Activated CD4-positive, CD25-positive, alpha-beta regulatory T cell treated with anti-CD3 and anti-CD28 coated beads, Interleukin-2, amount 50 U/mL, for 16 hours (primary cell): ENCODE measurements around the gene ABCA13.

Experiments used
- DNase-seq: peaks from one replicate; pipeline ENCODE4 v3.0.0-alpha.2; 2020; ENCODE audit warnings: low read depth, low spot score

Gene ABCA13

GRCh38 chr7:48299580-48300169 is 128.4 kb downstream of the ABCA13 start:
- DNase-seq = no peak

DNA sequence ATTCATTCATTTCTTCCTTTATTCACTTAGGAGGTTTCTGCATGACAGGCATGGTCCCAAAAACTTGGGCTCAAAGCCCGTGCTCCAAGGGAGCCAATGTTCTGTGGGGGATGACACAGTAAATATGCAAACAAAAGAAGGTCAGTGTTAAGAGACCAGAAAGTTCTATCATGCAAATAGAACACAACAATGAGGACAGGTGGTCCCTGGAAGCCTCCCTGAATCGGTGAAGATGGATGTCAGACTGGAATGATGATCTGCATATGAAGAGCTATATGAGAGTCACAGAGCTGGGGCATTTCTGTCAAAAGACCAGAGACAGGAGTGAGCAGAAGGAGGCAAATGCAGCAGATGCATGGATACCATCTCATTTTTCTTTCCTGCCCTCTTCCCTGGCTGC is 129.0 kb downstream of the ABCA13 start:
- DNase-seq = no peak

DNA sequence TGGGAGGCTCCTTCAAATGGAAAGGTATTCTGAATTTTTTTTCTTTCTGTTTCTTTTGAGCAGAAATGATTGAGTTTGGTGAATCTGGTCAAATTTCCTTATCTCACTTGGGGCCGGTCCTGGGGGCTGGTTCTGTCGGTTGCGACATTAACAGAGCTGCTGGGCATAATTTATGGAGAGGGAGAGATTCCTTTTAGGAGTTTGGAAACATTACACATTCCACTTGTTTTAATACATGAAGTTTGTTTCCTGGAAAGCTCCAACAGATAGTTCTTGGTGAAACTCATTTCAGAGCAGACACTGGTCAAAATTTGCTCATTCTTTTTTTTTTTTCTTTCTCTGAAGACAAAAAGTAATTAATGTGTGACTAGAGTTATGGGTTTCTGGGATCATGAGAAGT is 129.9 kb downstream of the ABCA13 start:
- DNase-seq = no peak

- no peak for DNase-seq
These were observed 133.4 kb downstream of the ABCA13 start for GRCh38 chr7:48304641-48305040.

- no peak for DNase-seq
These were observed 134.4 kb downstream of the ABCA13 start for GRCh38 chr7:48305661-48306060.

DNA sequence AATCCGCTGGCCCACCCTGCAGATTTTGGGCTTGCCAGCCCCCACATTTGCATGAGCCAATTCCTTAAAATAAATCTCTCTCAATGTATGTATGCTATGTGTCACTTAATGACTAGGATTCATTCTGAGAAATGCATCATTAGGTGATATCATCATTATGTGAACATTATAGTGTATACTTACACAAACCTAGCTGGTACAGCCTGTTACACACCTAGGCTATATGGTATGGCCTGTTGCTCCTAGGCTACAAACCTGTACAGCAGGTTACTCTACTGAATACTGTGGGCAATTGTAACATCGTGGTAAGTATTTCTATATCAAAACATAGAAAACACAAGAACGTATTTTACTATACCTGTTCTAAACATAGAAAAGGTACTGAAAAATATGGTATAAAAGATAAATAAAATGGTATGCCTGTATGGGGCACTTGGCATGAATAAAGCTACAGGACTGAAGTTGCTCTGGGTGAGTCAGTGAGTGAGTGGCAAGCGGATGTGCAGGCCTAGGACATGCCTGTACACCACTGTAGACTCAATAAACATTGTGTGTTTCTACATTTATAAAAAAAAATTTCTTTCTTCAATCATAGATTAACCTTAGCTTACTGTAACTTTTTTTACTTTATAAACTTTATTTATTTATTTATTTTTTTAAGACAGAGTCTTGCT is 135.9 kb downstream of the ABCA13 start:
- no peak for DNase-seq

- DNase-seq = no peak
These were observed 138.5 kb downstream of the ABCA13 start for GRCh38 chr7:48309720-48310119.

GRCh38 chr7:48311464-48312100 is 140.3 kb downstream of the ABCA13 start:
- DNase-seq = no peak

DNA sequence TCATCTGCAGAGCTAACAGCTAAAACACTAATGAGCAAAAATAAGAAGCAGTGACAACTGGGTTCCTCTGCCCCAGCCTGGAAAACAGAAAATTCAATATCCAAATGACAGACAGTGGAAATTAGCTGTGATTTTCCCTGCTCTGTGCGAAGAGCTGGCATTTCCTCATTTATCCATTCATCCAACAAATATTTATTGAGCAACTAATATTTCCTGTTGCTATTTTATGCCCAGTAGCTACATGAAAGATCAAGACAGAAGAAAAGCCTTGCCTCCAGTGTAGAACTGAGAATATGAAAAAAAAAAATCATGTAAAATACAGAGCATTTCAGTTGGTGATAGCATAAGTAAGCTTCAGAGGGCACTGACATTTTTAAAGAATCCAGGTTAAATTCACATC is 140.9 kb downstream of the ABCA13 start:
- no peak for DNase-seq

- no peak for DNase-seq
These were observed 145.5 kb downstream of the ABCA13 start for GRCh38 chr7:48316768-48317167.

- DNase-seq = no peak
These were observed 146.1 kb downstream of the ABCA13 start for GRCh38 chr7:48317360-48317759.

DNA sequence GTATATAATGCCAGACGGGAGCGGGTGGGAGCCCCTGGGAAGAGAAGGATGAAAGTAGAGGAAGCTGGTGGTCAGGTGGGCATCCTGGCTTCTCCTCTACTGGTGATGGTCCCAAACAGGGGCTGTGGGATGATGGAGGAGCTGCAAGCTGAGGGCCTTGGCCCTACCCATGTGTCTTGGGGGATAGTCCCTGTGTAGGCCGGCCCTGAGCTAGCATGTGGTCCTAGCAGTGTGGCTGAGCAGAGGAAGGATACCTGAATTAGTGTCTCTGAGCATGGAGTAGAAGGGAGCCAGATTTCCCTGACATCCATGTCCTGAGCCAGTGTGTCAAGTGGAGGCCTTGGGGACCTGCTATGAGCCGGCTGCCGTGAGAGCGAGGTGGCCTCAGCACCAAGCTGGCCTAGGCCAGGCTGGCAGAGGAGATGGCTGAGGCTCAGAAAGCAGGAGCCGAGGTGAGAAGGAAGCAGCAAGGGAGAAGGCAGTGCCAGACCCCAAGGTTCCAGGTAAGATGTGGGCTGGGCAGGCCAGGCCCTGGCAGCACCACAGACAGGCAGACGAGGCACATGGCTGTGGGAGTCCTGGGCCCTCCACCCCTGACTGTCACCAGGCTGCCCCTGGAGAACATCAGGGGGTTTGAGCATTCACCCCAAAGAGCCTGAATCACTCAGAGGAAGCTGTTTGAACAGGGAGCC is 150.2 kb downstream of the ABCA13 start:
- DNase-seq = no peak

GRCh38 chr7:48337012-48337621 is 165.9 kb downstream of the ABCA13 start:
- DNase-seq = no peak

- no peak for DNase-seq
These were observed 166.5 kb downstream of the ABCA13 start for GRCh38 chr7:48337781-48338180.

DNA sequence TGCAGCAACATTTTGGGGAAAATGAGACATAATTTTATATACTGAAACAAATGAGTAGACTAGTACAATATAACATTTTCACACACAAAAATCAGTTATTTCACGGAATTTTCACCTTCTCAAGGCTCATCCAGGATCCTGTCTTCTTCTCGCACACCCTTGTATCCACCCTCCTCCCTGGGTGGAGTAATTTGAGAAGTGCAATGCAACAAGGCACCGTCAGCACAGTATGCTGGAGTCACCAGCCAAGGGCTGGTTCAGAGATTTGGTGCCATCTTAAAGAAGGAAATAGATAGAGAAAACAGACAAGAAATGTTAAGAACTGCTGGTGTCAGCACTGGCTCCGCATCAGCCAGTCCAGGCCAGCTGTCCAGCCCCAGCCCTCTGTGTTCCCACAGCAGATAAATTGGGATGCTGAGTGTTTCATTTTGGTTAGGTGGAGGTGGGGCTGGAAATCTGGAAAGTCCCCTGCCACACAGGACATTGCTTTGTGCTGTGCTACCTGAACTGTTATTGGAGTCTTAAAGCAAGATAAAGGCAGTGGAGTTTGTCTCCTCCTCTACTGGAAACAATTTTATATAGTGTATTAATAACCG is 176.1 kb downstream of the ABCA13 start:
- no peak for DNase-seq

DNA sequence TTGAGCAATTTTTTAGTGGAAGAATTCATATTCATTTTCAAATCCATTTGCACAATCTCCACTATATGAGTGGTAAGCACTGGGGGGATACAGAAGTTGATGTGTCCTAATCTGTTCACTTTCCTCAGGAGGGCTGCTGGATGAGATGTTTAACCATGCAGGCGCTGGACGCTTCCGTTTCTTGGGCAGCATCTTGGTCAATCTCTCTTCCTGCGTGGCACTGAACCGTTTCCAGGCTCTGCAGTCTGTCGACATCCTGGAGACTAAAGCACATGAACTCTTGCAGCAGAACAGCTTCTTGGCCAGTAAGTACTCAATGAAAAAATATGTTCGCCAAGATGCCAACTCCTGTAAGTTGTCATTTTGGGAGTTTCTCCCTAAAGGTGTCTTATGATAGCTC is 179.3 kb downstream of the ABCA13 start:
- DNase-seq = no peak

- no peak for DNase-seq
These were observed 180.6 kb downstream of the ABCA13 start for GRCh38 chr7:48351900-48352299.

DNA sequence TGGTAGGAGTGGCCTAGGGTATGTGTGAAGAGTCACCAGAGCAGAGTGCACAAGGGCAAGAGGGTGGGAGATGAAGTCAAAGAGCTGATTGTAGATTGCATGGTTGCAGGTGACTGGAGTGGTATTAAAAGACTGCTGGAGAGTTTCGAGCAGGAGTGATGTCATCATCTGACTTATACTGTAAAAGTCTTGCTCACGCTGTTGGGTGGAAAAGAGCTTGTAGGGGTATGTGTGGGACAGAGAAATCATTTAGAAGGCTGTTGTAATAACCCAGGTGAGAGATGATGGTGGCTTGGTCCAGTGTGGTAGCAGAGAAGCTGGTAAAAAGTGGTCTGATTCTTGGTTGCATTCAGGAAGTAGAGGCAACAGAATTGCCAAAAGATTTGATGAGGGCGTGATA is 184.1 kb downstream of the ABCA13 start:
- DNase-seq = no peak

DNA sequence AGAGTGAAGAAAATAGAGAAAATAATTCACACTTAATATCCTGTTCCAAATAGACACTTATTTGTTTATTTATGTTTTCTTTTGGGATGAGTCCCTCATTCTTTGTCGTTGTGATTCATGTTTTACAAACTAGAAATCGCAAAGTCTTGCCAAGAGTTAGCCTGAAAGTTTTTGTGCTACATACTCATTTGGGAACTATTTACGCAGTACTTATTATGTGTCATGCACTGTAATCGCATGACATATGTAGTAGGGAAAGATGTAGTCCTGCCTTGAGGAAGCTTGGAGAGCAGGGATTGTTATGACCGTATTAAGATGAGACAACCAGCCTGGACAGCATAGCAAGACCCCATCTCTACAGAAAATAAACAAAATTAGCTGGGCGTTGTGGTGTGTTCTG is 189.3 kb downstream of the ABCA13 start:
- DNase-seq = no peak

DNA sequence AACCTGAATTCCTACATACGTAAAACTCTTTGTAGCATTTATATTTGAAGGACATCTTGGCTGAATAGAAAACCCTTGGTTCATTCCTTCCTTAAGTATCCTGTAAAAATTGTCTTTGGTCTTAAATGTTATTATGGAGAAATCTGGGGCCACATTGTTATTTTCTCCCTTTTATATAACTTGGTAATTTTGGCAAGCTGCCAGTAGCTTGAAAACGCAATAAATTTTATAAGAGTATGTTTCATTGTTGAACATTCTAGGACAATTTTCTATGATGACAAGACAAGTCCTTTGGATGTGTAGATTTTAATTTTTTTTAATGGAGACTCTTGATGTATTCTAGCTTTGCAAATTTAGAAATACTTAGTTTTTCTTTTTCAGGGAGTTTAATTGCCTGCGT is 191.9 kb downstream of the ABCA13 start:
- DNase-seq = no peak

GRCh38 chr7:48365010-48365409 is 193.8 kb downstream of the ABCA13 start:
- no peak for DNase-seq

DNA sequence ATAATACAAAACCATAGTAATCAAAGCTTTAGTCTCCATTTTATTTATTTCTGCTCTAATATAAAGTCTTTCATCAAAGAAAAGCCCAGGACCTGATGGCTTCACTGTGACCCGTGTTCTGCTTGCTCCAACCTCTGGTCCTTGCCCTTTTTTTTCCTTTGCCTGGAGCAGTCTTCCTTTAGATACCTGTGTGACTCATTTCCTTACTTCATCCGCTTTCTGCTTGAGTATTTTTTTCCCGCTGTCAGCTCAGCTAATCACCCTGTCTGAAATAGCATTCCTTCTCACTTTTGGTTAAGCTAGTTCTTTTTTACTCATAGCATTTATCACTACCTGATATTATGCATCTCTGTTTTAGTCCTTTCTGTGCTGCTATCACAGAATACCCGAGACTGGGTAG is 194.8 kb downstream of the ABCA13 start:
- no peak for DNase-seq
